Measurements from ENCODE around the gene AFDN.

GRCh38 chr6:167962711-167963110 is 136.0 kb downstream of the AFDN start:
- TF ChIP-seq CTCF (IDR thresholded peaks at IDR 0.05; ENCODE audit: insufficient read depth, low read depth, low read length) (no peak), EZH2 (IDR thresholded peaks at IDR 0.05; ENCODE audit: insufficient read depth, low read length) (no peak)

Measured in astrocyte (in vitro differentiated cells and primary cell).